Pulmonary artery endothelial cell (primary cell): Measurements from ENCODE around the gene DQX1. TPM values are rescaled to one million over a fixed set of nuclear protein-coding genes. Genes with fewer than 3 reads are reported as not detected.
"Not testable (repeated sequence)": the region's sequence is repeated elsewhere in the genome, so short reads cannot be mapped to it uniquely, and the experiment has no call there.

Experiments used
- DNase-seq: peaks from one replicate; pipeline ENCODE4 v3.0.0-alpha.2; 2011; ENCODE audit warnings: low read depth, low spot score
- total RNA-seq: library from RNA; depleted of rRNA; stranded (reverse); fragments of >200 nt; gene quantifications from 2 replicates; pipeline ENCODE4 v1.2.3, GENCODE V29; 2014

The DQX1 gene
- total RNA-seq, 1 donor from 2014 or later: not detected

- DNase-seq: not testable (repeated sequence)
Observed at GRCh38 chr2:74470742-74471141, 55.3 kb downstream of the DQX1 start.

Other genes starting within 250 kb of the DQX1 start
- gene SLC4A5, start 182.8 kb downstream of the DQX1 start, total RNA-seq: 0.04 TPM in 1 of 2 replicates, not detected in the other
- 143 and 172 TPM in 2 replicates for gene DCTN1, start 145.9 kb downstream of the DQX1 start, total RNA-seq
- gene C2orf81, start 104.6 kb downstream of the DQX1 start, total RNA-seq: 0.13 and 0.28 TPM in 2 replicates
- gene WDR54, start 104.5 kb downstream of the DQX1 start, total RNA-seq: 40.7 and 59.7 TPM in 2 replicates
- 6.1 and 8.8 TPM in 2 replicates for gene RTKN, start 84.3 kb downstream of the DQX1 start, total RNA-seq
- 13.1 and 16.2 TPM in 2 replicates for gene INO80B, start 71.1 kb downstream of the DQX1 start, total RNA-seq
- 26.7 and 33.4 TPM in 2 replicates for gene WBP1, start 67.8 kb downstream of the DQX1 start, total RNA-seq
- gene MOGS, start 60.8 kb downstream of the DQX1 start, total RNA-seq: 75.1 and 82.4 TPM in 2 replicates
- 28.6 and 45.8 TPM in 2 replicates for gene MRPL53, start 53.6 kb downstream of the DQX1 start, total RNA-seq
- gene CCDC142, start 43.2 kb downstream of the DQX1 start, total RNA-seq: 14.4 and 21.1 TPM in 2 replicates
- 7.3 and 10.1 TPM in 2 replicates for gene TTC31, start 43.1 kb downstream of the DQX1 start, total RNA-seq
- 2.4 and 4.2 TPM in 2 replicates for gene LBX2, start 26.6 kb downstream of the DQX1 start, total RNA-seq
- gene PCGF1, start 18.5 kb downstream of the DQX1 start, total RNA-seq: 15.0 and 18.2 TPM in 2 replicates
- gene TLX2, start 11.8 kb downstream of the DQX1 start, total RNA-seq: not detected in 2 replicates
- 95.4 and 124 TPM in 2 replicates for gene AUP1, start 3.5 kb upstream of the DQX1 start, total RNA-seq
- gene HTRA2, start 3.7 kb upstream of the DQX1 start, total RNA-seq: 52.5 and 59.9 TPM in 2 replicates
- 1.2 and 1.8 TPM in 2 replicates for gene LOXL3, start 27.7 kb upstream of the DQX1 start, total RNA-seq
- 15.7 and 20.9 TPM in 2 replicates for gene DOK1, start 28.5 kb upstream of the DQX1 start, total RNA-seq
- gene M1AP, start 122.1 kb upstream of the DQX1 start, total RNA-seq: not detected in 2 replicates
- 5.5 and 6.4 TPM in 2 replicates for gene SEMA4F, start 128.0 kb upstream of the DQX1 start, total RNA-seq